Inferior parietal cortex (tissue), 1 donor: Measurements from ENCODE around the gene FOXO6.

ENCODE experiments used
- DNase-seq: peaks from one replicate; pipeline ENCODE4 v3.0.0-alpha.2; 2016; ENCODE audit errors: extremely low spot score

Gene FOXO6

GRCh38 chr1:41365772-41366454 lies 4.7 kb downstream of the FOXO6 start:
- no peak for DNase-seq

GRCh38 chr1:41366455-41367287 lies 5.4 kb downstream of the FOXO6 start:
- no peak for DNase-seq

- no peak for DNase-seq
These were observed 6.0 kb downstream of the FOXO6 start for GRCh38 chr1:41367288-41367642.

- no peak for DNase-seq
These were observed 7.1 kb downstream of the FOXO6 start for GRCh38 chr1:41368366-41368765.

- no peak for DNase-seq
These were observed 7.6 kb downstream of the FOXO6 start for GRCh38 chr1:41368801-41369200.

GRCh38 chr1:41369531-41369930 lies 8.3 kb downstream of the FOXO6 start:
- no peak for DNase-seq

- no peak for DNase-seq
These were observed 9.0 kb downstream of the FOXO6 start for GRCh38 chr1:41370225-41370624.

GRCh38 chr1:41370756-41371420 lies 9.7 kb downstream of the FOXO6 start:
- no peak for DNase-seq

GRCh38 chr1:41371630-41372599 lies 10.7 kb downstream of the FOXO6 start:
- DNase-seq, result peak; percentile 49

- no peak for DNase-seq
These were observed 11.4 kb downstream of the FOXO6 start for GRCh38 chr1:41372600-41372993.

GRCh38 chr1:41373373-41373772 lies 12.1 kb downstream of the FOXO6 start:
- DNase-seq, result no peak

GRCh38 chr1:41374711-41375110 lies 13.5 kb downstream of the FOXO6 start:
- no peak for DNase-seq

- DNase-seq, result no peak
These were observed 16.2 kb downstream of the FOXO6 start for GRCh38 chr1:41377397-41377796.

- DNase-seq, result no peak
These were observed 17.0 kb downstream of the FOXO6 start for GRCh38 chr1:41378222-41378621.

- DNase-seq, result no peak
These were observed 17.9 kb downstream of the FOXO6 start for GRCh38 chr1:41378999-41379737.

GRCh38 chr1:41379738-41380130 lies 18.5 kb downstream of the FOXO6 start:
- no peak for DNase-seq

- no peak for DNase-seq
These were observed 19.0 kb downstream of the FOXO6 start for GRCh38 chr1:41380195-41380594.

GRCh38 chr1:41380979-41381691 lies 19.9 kb downstream of the FOXO6 start:
- DNase-seq, result no peak

GRCh38 chr1:41381692-41382479 lies 20.7 kb downstream of the FOXO6 start:
- DNase-seq, result no peak
